HG03060 (cell line): ENCODE data around the gene KCNMB3.
A peak's percentile ranks its signal among the peaks of the same experiment; 100 is the strongest.
"Not testable (repeated sequence)": the region's sequence is repeated elsewhere in the genome, so short reads cannot be mapped to it uniquely, and the experiment has no call there.

Source experiments
- ATAC-seq: cut with Tn5 transposase; IDR thresholded peaks from one replicate; pipeline ENCODE4 v1.9.1; 2021; ENCODE audit warnings: low read depth, moderate number of reproducible peaks; ENCODE audit not compliant: unreplicated experiment

Gene KCNMB3

DNA sequence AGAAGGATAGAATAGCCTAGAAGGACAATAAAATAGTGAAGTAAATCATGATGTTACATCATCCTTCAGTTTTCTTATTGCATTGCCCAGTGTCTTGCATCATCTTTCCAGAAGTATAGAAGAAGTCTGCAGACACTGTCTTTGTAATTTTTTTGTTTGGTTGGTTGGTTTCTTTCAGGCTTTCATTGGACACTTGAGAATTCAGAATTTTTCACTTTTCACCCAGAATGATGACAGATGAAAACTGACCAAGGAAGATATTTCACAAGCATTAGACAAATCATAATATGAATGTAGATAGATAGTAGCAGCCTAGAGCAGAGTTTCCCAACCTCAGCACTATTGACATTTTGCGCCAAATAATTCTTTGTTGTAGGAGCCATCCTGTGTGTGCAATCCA lies 35.4 kb downstream of the KCNMB3 start:
- ATAC-seq: not testable (repeated sequence)

DNA sequence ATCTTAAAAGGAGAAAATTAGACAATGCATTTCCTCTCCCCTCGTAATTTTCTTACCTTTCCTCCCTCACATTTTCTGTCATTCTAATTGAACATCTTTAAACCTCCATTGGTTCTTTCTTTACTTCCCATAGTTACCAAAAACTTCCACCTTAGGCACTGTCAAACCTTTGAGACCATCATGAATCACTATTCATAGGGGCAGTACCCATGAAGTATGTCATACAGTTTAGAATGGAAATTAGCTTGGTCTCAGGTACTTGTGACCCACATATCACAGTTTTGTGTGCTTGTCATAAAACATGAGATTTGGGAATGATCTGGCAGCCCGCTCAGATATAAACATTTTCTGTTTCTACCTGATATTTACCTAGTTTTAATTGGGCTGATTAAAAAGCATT lies 50.1 kb downstream of the KCNMB3 start:
- no peak for ATAC-seq

DNA sequence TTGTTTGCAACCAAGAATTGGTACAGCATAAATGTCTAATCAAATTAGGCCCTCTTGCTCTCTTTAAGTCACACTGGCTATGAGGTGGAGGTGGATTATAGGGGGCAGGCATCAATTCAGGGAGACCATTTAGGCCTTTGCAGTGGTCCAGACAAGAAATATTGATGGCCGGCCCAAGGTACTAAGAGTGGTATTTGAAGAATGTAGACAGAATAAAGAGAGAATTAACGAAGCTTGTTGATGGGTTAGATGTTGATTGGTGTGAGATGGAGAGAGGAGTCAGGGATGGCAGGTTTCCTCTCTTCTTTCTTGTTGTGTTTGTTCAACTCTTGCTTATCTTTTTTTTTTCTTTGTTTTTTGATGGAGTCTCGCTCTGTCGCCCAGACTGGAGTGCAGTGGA lies 54.2 kb downstream of the KCNMB3 start:
- ATAC-seq: no peak

DNA sequence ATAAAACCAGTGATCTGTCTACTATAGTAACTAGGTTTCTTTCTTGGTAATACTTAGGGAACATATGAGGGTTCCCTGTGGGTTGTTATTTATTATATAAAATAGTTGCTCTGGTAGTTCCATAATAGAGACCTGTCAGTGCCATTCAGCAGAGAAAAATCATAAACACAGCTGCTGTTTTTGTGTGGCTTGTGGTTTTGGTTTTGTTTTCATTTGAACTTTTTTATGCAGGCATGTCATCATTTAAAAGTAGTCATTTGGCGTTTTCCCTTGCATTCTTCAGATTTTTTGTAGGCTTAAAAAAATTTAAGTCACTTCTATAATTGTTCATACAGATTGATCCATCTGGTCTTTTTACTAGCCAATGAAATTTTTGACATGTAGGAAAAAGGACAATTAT lies 54.8 kb downstream of the KCNMB3 start:
- peak; percentile 92 for ATAC-seq

DNA sequence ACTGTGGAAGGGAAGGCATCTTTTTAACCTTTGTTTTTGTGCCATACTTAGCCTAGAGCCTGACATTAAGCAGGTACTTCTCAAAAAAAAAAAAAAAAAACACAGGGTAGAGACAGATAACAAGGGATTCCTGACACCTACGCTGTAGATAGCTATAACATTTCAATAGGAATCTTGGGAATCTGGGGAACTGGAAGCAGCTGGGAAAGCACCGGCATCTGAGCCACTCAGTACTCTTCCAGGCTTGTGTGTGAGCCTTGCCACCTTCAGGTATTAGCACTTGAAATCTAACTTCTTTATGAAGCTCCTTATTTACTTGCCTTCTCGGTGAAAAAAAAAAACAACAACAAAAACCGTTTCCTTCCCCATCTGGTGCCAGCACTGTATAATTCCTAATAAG lies 56.0 kb downstream of the KCNMB3 start:
- no peak for ATAC-seq
